SU-DHL-6 (cell line): ENCODE measurements around the gene UCK2.

Experiments used
- H2AFZ ChIP-seq: fragments of 200-600 bp; sonication (generic); 2 replicates; pipeline ENCODE4 v1.6.1; 2014; ENCODE audit warnings: low read depth, mild to moderate bottlenecking, moderate library complexity, mixed read lengths, antibody characterized with exemption, low read length; ENCODE audit not compliant: severe bottlenecking
- H3F3A ChIP-seq: fragments of 200-600 bp; shearing (Covaris generic); 2 replicates; pipeline ENCODE4 v1.6.0; 2016; ENCODE audit warnings: antibody characterized with exemption, mild to moderate bottlenecking; ENCODE audit not compliant: insufficient read depth
- H3K27ac ChIP-seq: fragments of 200-600 bp; sonication (generic); 2 replicates; pipeline ENCODE4 v1.5.1; 2016; ENCODE audit warnings: low read depth, mild to moderate bottlenecking, low read length, moderate library complexity, mixed read lengths
- H3K27me3 ChIP-seq: fragments of 200-600 bp; sonication (generic), shearing (Covaris generic); 2 replicates; pipeline ENCODE4 v1.6.0; 2014; ENCODE audit warnings: mild to moderate bottlenecking, low read length
- H3K36me3 ChIP-seq: fragments of 200-600 bp; sonication (generic); 2 replicates; pipeline ENCODE4 v1.6.1; 2014; ENCODE audit warnings: mild to moderate bottlenecking, low read length, mixed read lengths
- H3K4me2 ChIP-seq: fragments of 300-600, 200-600 bp; shearing (Covaris generic), sonication (generic); 2 replicates; pipeline ENCODE4 v1.6.0; 2014; ENCODE audit warnings: low read length, low read depth, mild to moderate bottlenecking; ENCODE audit not compliant: poor library complexity, severe bottlenecking
- H3K4me3 ChIP-seq: fragments of 200-600 bp; sonication (generic); 2 replicates; pipeline ENCODE4 v1.5.1; 2014; ENCODE audit warnings: antibody characterized with exemption, low read length, mild to moderate bottlenecking, mixed read lengths; ENCODE audit not compliant: insufficient read depth, poor library complexity, severe bottlenecking
- H3K79me2 ChIP-seq: fragments of 200-600 bp; sonication (generic); 2 replicates; pipeline ENCODE4 v1.6.1; 2014; ENCODE audit warnings: mild to moderate bottlenecking, low read length, moderate library complexity; ENCODE audit not compliant: insufficient read depth
- H3K9ac ChIP-seq: fragments of 200-600 bp; sonication (generic); 2 replicates; pipeline ENCODE4 v1.7.0; 2014; ENCODE audit warnings: mild to moderate bottlenecking, low read length
- H3K9me2 ChIP-seq: fragments of 200-600 bp; sonication (generic); replicated peaks from 2 replicates; pipeline ENCODE4 v1.6.1; 2014; ENCODE audit warnings: low read length; ENCODE audit not compliant: insufficient read depth
- H3K9me3 ChIP-seq: fragments of 200-600 bp; sonication (generic); 2 replicates; pipeline ENCODE4 v1.6.1; 2014; ENCODE audit warnings: low read length, mixed read lengths; ENCODE audit not compliant: insufficient read depth
- H4K20me1 ChIP-seq: fragments of 200-600 bp; sonication (generic); 2 replicates; pipeline ENCODE4 v1.6.1; 2014; ENCODE audit warnings: low read depth, mild to moderate bottlenecking, antibody characterized with exemption, low read length, moderate library complexity, mixed read lengths
- EZH2phosphoT487 ChIP-seq: fragments of 200-600 bp; sonication (generic), shearing (Covaris generic); conservative IDR thresholded peaks from 2 replicates; pipeline ENCODE4 v1.6.1; 2018; ENCODE audit warnings: mild to moderate bottlenecking, antibody characterized with exemption, low read length, moderate library complexity, mixed read lengths
- TF ChIP-seq, protein P1 (sequence below): fragments of 200-600 bp; sonication (generic); IDR thresholded peaks from one replicate; pipeline ENCODE4 v1.5.1; 2017; ENCODE audit warnings: antibody characterized with exemption, mild to moderate bottlenecking, low read length, moderate library complexity; ENCODE audit not compliant: insufficient read depth, poor library complexity, severe bottlenecking

Gene UCK2

DNA sequence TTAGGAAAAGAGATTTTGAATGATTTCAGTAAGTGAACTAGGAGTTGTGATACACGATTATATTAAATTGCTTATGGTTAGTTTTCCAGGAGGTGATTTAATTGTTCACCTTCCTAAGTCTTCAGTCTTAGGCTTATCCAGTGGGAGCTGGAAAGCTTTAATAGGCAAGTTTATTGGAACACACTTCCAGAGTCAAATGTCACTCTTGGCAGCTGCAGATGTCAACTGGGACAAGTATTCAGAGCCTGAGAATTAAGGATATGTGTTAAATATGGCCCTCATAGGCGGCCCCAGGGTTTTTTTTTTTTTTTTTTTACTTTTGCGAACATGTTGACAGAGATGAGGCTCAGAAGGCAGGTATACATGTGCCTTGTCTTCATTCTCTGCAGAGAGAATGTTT, 29.2 kb downstream of the UCK2 start:
- Histone ChIP-seq H3K4me2 (no peak overlapping the region), H2AFZ (no peak overlapping the region), H3K36me3 (no peaks in the 10 kb centered on the region), H3K79me2 (peaks cover 97% of the 10 kb centered on the region), H3K27ac (no peak overlapping the region), H4K20me1 (peaks cover 42% of the 10 kb centered on the region), H3K4me3 (no peak overlapping the region), H3K9me3 (no peaks in the 10 kb centered on the region), H3F3A (no peaks in the 10 kb centered on the region), H3K27me3 (no peaks in the 10 kb centered on the region), H3K9me2 (no peaks in the 10 kb centered on the region), H3K9ac (no peak overlapping the region)
- TF ChIP-seq, protein P1, sequence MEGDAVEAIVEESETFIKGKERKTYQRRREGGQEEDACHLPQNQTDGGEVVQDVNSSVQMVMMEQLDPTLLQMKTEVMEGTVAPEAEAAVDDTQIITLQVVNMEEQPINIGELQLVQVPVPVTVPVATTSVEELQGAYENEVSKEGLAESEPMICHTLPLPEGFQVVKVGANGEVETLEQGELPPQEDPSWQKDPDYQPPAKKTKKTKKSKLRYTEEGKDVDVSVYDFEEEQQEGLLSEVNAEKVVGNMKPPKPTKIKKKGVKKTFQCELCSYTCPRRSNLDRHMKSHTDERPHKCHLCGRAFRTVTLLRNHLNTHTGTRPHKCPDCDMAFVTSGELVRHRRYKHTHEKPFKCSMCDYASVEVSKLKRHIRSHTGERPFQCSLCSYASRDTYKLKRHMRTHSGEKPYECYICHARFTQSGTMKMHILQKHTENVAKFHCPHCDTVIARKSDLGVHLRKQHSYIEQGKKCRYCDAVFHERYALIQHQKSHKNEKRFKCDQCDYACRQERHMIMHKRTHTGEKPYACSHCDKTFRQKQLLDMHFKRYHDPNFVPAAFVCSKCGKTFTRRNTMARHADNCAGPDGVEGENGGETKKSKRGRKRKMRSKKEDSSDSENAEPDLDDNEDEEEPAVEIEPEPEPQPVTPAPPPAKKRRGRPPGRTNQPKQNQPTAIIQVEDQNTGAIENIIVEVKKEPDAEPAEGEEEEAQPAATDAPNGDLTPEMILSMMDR, result no peak
- no peak for TF ChIP-seq EZH2phosphoT487

DNA sequence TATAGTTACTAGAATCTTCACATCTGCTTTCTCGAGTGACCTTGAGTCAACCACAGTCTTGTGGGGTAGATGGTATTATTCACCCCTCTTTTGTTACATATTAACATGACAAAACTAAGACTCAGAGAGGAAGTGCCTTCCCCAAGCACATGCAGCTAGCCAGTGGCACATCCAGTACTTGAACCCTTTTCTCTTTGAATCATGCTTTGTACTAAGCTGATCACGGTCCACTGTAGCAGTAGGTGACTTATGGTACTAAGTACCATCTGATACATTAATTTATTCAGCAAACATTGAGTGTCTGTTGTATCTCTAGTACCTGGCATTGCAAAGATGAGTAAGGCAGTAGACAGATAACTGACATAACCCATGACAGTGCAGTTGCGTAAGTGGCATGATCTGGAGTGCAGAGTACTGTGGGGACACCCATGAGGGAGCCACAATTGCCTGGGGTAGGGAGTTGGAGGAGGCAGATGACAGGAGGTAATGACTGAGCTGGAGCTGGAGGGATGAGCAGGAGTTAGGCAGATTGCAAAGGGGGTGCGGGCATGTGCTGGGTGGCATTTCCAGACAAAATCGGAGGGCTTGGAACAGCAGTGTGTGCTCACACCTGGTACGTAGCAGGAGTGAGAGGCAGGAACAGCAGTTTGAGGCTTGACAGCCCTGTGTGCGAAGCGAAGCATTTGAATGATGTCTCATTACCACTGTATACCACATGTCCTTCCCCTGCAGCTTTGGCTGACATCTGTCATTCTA, 29.8 kb downstream of the UCK2 start:
- Histone ChIP-seq H3K36me3 (no peaks in the 10 kb centered on the region), H3K27ac (no peak overlapping the region), H3K9me2 (no peaks in the 10 kb centered on the region), H3F3A (no peaks in the 10 kb centered on the region), H4K20me1 (peaks cover 42% of the 10 kb centered on the region), H3K4me2 (no peak overlapping the region), H2AFZ (no peak overlapping the region), H3K9me3 (no peaks in the 10 kb centered on the region), H3K79me2 (peaks cover 97% of the 10 kb centered on the region), H3K9ac (no peak overlapping the region), H3K27me3 (no peaks in the 10 kb centered on the region), H3K4me3 (no peak overlapping the region)
- TF ChIP-seq, protein P1, result no peak
- TF ChIP-seq EZH2phosphoT487, result no peak

DNA sequence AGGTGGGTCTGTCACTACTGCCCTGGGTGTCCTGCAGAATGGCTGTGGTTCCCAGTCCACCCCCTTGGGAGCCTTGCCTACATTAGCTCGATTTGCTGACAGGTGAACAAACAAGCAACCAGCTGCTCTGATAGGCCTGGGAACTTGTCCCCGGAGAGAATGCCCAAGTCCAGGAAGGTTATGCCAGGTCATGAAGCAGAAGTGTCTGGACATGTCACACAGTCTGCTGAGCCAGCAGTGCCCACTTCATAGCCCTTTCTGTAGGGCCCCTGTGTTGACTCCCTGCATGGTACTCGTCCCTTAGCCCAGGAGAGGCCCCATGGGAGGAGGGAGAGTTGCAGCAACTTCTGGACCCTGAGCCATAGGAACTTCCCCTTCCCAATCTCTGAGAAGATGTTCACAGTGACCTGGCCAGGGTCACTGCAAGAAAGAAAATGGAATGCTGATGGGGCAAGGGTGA, 31.0 kb downstream of the UCK2 start:
- TF ChIP-seq, protein P1, result no peak
- no peak for TF ChIP-seq EZH2phosphoT487
- no peaks in the 10 kb centered on the region for H3K9me2 ChIP-seq
- peaks cover 97% of the 10 kb centered on the region for H3K79me2 ChIP-seq
- H3K9me3 ChIP-seq, result no peaks in the 10 kb centered on the region
- no peak overlapping the region for H2AFZ ChIP-seq
- peaks cover 33% of the 10 kb centered on the region for H4K20me1 ChIP-seq
- H3F3A ChIP-seq, result no peaks in the 10 kb centered on the region
- H3K27me3 ChIP-seq, result no peaks in the 10 kb centered on the region
- no peak overlapping the region for H3K9ac ChIP-seq
- H3K36me3 ChIP-seq, result no peaks in the 10 kb centered on the region
- no peak overlapping the region for H3K27ac ChIP-seq
- H3K4me3 ChIP-seq, result no peak overlapping the region
- no peak overlapping the region for H3K4me2 ChIP-seq
